Glomerular endothelial cell (primary cell): ENCODE data around the gene RNU6-1. TPM values are rescaled to one million over a fixed set of nuclear protein-coding genes. Genes with fewer than 3 reads are reported as not detected.
A peak's percentile ranks its signal among the peaks of the same experiment; 100 is the strongest.

Experiments used
- DNase-seq: peaks from one replicate; pipeline ENCODE4 v3.0.0-alpha.2; 2011; ENCODE audit warnings: low read depth, low spot score; ENCODE audit errors: extremely low read depth
- total RNA-seq: library from RNA; depleted of rRNA; stranded (reverse); fragments of >200 nt; gene quantifications from 2 replicates; pipeline ENCODE4 v1.2.3, GENCODE V29; 2015

RNU6-1 gene
- not detected in 2 replicates for total RNA-seq

DNA sequence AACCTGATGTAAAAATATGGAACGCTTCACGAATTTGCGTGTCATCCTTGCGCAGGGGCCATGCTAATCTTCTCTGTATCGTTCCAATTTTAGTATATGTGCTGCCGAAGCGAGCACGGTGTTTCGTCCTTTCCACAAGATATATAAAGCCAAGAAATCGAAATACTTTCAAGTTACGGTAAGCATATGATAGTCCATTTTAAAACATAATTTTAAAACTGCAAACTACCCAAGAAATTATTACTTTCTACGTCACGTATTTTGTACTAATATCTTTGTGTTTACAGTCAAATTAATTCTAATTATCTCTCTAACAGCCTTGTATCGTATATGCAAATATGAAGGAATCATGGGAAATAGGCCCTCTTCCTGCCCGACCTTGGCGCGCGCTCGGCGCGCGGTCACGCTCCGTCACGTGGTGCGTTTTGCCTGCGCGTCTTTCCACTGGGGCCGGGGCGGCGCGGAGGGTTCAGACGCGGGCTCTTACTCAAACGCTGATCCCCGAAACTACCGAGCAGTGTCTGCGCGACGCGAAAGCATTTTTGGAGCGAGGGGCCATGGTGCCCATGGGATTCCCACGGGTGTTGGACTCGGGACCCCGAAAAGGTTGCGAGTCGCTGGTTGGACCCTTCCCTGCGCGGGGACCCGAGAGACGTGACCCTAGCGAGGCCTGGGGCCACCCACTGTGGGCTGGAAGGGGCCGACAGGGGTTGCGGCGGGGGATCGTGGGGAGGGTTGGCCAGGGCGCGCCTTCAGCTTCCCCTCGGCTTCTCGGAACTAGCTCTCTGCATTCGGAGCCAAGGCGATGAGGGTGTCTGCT is at the start of gene RNU6-1:
RNU6-1 (minus strand) TSS at position 117 of the 820 bp plus-strand sequence.
- DNase-seq = peak; percentile 69

- no peak for DNase-seq
These were observed 47.9 kb upstream of the RNU6-1 start for GRCh38 chr15:67887776-67888175.

DNA sequence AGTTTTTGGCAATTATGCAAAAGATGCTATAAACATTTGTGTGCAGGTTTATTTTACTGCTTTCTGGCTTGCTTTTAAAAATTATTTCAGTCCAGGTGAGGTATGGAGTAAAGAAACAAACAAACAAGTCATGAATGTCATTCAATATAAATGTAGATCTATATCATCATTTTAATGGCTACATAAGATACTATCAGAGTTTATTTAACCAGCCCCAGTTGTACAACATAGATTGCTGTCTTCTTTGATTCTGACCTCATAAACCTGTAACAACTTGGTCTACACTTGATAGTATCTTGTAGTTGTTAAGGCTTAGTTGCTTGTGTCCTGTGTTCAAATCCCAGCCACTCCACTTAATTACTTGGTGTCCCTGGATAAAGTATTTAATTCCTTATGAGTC is 46.0 kb upstream of the RNU6-1 start:
- no peak for DNase-seq

- no peak for DNase-seq
These were observed 45.3 kb upstream of the RNU6-1 start for GRCh38 chr15:67885175-67885523.

DNA sequence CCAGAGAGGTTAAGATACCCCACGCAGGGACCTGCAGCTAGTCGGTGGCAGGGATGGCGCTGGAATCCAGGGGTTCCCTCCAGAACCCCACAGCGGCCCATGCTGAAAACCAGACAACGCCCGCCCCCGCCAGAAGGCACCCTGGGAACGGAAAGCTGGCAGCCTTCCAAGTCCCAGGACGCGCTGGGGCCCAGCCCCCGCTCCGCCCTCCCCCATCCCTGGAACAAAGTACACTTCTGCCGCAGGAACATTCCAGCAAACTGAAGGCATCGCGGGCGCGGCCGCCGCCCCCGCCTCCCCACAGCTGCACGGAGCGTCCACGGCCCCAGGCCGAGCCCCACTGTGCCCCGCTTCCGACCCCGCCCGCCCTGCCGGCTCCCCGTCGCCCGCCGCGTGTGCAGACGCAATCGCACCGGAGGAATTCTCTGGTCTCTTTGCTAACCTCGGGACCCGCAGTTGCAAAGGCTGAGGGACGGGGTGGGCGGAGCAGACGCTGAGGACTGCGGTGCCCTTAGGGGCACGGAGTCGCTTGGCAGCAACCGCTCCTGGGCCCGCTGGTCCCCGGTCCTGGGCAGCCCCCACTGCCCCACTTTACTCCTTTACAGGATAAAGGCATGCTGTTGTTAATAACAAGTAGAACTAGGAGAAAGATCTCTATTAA is 44.8 kb upstream of the RNU6-1 start:
- DNase-seq = no peak

GRCh38 chr15:67884009-67884408 is 44.2 kb upstream of the RNU6-1 start:
- no peak for DNase-seq

GRCh38 chr15:67883234-67883773 is 43.5 kb upstream of the RNU6-1 start:
- no peak for DNase-seq

DNA sequence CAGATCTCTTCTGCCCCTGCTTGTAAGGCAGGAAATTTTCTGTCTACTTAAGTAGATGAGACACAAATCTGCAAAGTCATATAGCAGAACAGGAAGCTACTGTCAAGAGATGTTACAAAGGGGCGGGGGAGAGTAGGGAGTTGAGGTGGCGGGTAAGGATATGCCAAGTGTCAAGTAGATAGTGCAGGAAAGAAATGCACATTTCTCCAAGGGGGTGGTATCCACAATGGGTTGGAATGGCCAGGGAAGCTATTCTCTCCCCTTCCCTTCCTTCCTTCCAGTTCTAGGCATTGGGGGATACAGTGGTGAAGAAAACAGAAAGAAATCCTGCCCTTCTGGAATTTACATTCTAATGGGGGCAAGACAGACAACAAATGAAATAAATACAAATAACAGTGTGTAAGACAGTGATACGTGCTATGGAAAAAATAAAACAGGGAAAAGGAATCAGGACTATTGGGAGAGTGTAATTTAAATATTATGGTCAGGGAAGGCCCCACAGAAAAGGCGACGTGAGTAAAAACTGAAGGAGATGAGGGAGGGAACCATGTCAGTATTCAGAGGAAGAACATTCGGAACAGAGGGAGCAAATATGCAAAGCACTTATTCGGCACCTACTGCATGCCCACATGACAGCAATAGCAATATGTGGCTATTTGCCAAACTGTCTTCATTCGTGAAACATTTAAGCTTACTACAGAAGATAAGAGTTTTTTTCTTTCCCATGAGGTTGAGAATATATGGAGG is 42.8 kb upstream of the RNU6-1 start:
- DNase-seq = no peak

DNA sequence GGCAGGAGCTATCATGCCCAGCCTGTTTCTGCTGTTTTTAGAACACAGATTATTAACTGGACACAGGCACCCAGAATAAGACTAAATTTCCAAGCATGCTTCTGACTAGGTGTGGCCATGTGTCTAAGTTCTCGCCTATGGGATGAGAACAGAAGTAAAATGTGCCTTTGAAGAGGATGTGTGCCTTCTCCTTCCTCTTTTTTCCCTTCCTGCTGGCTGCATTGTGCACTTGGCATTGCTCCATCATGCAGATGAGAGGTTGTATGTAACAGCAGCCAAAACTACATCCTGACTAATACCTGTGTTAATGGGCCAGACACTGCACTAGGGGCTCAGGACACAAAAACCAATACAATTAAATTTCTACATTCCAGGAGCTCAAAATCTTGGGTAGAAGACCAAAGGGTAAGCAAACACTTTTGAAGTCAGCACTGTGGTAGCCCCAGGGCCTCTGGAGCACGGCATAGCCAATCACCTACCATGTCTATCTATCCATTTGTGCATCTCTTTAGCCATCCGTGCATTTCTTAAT is 40.9 kb upstream of the RNU6-1 start:
- no peak for DNase-seq

DNA sequence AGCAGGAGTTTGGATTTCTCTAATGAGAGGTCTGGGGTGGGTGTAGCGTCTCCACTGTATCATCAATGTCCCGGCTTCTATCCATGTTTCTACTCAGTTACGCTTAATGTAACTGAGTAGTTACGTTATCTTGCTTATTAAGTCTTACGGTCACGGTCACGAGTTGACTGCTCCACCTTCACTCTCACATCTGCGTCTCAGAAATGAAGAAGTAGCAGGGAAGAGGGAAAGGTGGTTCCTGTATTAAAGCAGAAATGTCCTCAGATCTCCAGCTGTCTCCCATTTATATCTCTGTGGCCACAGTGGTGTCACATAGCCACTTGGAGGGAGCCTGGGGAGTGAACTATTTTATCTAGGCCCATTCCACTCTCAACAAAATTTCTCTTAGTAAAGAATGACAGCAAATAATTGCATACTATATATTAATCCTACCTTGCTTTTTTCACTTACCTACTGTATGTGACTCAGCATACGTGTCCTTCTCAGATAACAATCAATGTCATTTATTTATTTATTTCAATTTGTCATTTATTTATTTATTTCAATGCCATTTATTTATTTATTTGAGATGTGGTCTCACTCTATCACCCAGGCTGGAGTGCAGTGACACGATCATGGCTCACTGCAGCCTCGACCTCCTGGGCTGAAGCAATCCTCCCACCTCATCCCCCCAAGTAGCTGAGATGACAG is 39.7 kb upstream of the RNU6-1 start:
- DNase-seq = no peak

- DNase-seq = no peak
These were observed 38.9 kb upstream of the RNU6-1 start for GRCh38 chr15:67878712-67879206.

DNA sequence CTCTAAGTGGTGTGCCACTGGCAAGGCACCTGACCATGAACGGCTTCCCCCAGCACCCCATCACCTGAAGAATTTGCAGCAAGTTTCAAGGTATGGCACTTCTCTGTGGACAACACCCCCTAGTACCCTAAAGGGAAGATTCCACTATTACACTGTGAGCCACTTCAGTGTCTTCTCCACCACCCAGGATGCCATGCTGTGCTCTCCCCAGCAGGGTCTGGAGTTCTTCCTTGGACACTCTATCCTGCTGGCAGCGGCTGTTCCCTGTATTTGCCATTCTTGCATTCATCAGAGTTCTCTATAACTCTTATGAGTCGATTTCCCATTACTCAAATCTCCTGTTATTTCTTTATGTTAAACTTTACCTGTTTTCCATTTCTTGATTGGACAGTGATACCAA is 33.9 kb upstream of the RNU6-1 start:
- DNase-seq = no peak

- no peak for DNase-seq
These were observed 31.1 kb upstream of the RNU6-1 start for GRCh38 chr15:67870868-67871408.

- DNase-seq = no peak
These were observed 29.9 kb upstream of the RNU6-1 start for GRCh38 chr15:67869701-67870100.

DNA sequence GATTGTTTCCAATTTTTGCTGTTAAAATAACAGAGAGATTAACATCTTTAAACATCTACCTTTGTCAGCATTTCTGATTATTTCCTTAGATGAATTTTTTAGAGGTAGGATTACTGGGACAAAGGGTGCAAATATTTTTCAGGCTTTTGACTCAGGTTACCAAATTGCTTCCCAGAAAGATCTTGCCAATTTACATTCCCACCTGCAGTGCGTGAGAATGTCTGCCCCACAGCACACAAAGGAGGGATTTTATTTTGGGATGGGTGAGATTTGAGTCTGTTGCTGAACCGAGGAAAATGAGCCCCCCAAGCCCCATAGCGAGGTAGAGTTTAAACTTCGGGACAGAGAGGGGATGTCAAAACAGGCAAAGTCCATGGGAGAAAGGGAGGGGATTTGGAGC is 25.9 kb upstream of the RNU6-1 start:
- DNase-seq = no peak

- no peak for DNase-seq
These were observed 25.5 kb upstream of the RNU6-1 start for GRCh38 chr15:67865331-67865730.

- DNase-seq = no peak
These were observed 23.7 kb upstream of the RNU6-1 start for GRCh38 chr15:67863442-67863987.

DNA sequence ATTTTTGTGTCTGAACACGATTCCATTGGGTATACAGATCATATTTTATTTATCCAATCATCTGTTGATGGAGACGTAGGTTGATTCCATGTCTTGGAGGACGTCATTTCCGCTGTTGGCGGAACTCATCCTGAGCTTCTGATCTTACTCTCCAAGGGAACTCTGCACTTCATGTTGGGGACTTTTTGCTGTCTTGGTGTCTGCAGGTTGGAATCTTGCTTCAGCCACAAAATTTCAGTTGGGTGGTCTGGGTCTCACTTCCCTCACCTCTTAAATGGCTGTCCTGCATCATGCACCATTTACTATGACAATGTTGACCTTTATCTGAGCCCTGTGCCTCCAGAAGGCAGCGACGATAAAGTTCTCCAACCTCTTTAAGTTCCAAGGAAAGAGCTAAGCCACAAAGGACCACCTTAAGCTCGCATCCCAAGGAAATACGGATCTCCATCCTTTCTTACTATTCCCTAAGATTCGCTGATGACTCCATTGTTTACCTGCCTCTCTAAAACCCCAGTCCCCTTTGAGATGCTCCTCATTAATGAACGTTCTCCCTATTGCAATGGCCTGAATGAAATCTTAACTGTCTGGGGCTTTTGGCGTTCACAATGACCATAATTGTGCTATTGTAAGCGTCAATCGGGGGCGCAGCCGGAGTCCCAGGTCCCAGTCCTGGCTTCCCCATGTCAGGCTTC is 23.1 kb upstream of the RNU6-1 start:
- DNase-seq = no peak

DNA sequence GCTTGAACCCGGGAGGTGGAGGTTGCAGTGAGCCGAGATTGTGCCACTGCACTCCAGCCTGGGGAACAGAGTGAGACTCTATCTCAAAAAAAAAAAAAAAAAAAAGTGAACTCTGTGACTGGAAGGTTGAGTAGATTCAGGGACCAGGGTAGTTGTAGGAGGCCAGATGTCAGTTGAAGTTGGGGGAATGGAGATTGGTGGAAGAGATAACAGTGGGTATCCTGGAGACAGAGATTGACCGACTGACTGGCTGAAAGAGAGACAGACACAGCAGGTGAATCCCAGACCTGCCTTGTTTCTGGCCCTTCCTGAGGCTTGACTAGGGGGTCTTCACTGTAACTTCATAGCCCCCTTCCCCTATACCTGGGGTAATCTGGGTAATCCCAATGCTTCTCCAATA is 22.1 kb upstream of the RNU6-1 start:
- DNase-seq = no peak
